HT1080 (cell line): Measurements from ENCODE around the gene LBR. TPM values are rescaled to one million over a fixed set of nuclear protein-coding genes. Genes with fewer than 3 reads are reported as not detected.

ENCODE experiments used
- DNase-seq: peaks from one replicate; pipeline ENCODE4 v3.0.0-alpha.2; 2015; ENCODE audit warnings: low read depth
- total RNA-seq: library from RNA; depleted of rRNA; stranded (reverse); fragments of >200 nt; shearing (Covaris generic); gene quantifications from 2 replicates; pipeline ENCODE4 v1.2.3, GENCODE V29; 2014

Gene LBR
- total RNA-seq, 1 experiment from 2014 or later: 45.9 TPM

GRCh38 chr1:225446595-225446960 is 18.7 kb upstream of the LBR start:
- DNase-seq: no peak

GRCh38 chr1:225445639-225446594 is 18.1 kb upstream of the LBR start:
- DNase-seq: no peak

DNA sequence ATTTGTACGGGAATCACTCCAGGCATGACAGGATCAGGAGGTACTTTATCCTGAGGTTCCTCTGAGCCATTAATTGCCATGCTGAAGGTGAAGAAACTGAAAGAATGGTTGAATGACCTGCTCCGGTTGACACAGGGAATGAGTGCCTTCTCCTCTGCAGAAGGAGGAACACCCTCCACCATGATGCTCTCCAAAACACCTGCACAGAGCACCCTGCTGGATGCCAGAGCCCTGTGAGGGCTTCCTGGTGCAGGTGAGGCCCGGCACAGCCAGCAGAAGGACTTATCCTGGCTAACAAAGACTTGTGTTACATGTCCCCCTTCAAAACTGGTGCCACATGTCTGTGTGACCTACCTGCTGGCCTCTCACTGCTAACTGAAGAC is 14.3 kb upstream of the LBR start:
- no peak for DNase-seq

- no peak for DNase-seq
These were observed 13.7 kb upstream of the LBR start for GRCh38 chr1:225441314-225442122.

- no peak for DNase-seq
These were observed 12.8 kb upstream of the LBR start for GRCh38 chr1:225440380-225441221.

DNA sequence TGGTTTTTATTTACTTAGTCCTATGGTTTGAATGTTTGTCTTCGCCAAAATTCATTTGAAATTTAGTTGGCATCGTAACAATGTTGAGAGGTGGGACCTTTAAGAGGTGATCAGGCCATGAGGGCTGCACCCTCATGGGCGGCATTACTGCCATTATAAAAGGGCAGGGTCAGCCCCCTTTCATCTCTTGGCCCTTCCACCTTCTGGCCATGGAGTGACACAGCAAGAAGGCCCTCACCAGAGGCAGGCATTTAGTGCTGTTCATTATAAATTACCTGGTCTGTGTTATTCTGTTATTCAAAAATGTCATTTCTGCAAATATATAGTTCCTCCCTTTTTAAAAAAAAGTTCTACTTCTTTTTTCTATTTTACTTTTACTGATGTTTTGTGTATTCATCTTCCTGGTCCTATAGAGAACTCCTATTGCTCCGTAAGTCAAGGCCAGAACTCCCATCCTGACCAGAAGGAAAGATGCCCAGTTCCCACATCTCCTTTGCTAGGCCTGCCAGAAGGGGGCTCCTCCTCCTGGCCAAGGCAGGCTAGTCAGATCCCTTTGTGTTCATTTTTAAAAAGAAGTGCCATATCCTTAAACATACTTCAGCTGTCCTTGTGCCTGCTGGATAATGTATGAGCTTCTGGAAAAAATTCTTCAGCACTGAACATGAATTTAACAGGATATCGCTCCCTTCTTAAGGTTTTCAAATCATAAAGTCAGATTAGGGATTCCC is 10.0 kb upstream of the LBR start:
- DNase-seq: peak; percentile 25

DNA sequence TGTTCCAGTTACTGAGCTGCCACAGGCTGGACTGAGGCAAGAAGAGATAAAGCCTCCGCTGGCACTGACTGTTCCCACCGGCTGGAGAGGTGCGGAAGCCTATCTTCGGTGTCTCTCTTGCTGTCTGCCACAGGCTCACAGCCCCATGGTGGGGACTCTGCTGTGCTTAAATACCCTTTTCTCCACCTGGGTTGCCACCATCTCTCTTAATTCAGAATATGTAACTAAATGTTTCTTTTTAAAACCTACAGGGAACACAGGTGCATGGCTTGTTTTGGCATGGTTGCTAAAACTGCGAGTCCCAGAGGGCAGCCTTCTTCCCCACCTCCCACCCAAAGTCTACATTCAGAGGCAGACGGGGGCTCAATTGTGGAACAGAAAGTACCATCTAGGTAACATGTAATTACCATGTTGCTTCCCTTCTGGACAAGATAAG is 8.1 kb upstream of the LBR start:
- no peak for DNase-seq

GRCh38 chr1:225435487-225435886 is 7.6 kb upstream of the LBR start:
- no peak for DNase-seq

DNA sequence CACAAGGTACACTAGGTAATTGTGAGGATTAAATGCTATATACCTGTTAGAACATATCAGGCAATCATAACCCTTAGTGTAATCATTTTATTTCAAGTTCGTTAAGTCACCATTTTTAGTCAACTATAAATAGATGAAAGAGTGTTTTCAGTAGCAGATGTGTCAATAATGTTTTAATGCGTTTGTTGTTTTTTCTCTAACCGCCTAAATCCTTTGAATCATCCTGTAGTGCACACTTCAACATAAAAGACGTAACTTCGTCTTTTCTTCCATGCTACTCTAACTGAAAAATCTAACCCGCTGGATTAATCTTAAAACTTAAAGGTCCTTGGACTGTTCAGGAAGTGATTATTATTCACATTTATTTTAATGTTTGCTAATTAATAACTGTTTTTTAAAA is 7.2 kb upstream of the LBR start:
- DNase-seq: no peak

DNA sequence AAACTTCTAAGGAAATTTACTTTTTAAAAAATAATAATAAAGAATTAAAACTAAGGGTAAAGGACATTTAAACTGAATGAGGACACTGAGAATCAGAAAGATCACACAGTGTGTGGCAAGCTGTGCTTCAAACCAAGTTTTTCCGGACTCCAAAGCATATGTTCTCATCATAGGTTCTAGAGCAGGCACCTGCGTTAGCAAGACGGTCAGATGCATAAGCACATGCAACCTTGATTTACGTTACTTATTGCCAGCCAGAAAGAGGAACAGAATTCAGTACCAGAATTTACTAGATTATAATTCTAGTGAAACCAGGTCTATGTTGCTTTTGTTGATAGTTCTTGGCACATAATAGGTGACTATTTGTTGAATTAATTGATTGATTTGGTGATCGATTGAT is 6.2 kb upstream of the LBR start:
- DNase-seq: no peak

- DNase-seq: no peak
These were observed 3.4 kb upstream of the LBR start for GRCh38 chr1:225431081-225431863.

- no peak for DNase-seq
These were observed 2.5 kb upstream of the LBR start for GRCh38 chr1:225430301-225430700.

- no peak for DNase-seq
These were observed 1.1 kb upstream of the LBR start for GRCh38 chr1:225428881-225429455.

GRCh38 chr1:225428068-225428880 is 436 bp upstream of the LBR start:
- DNase-seq: peak; percentile 77

- peak; percentile 30 for DNase-seq
These were observed 1.2 kb downstream of the LBR start for GRCh38 chr1:225426395-225427234.

GRCh38 chr1:225425201-225425786 is 2.5 kb downstream of the LBR start:
- DNase-seq: peak; percentile 75

DNA sequence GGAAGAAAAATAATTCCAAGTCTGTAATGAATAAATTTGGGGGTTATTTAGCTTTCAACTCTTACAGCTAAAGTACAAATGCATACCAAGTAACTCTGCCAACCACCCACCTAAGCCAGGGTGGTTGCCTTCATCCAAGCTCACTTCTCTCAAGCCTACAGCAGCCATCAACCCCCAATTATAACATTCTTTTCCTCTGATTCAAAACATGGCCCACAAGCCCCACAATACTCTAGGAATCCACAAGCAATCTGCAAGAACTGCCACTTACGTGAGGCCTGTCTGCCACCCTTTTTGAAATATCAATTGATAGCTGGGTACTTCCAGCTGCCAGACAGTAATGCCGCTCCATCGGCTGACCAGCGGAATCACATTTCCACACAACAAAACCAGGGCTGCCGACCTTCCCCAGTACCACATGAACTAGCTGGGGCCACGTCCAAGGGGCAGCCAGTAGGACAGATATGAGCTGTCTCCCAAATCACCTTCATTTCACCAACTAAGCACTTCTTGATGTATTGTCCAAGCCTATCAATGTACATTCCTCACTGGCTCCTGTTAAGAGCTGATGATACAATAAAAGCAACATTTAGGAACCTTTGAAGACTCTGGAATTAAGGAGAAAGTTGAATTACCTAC is 3.2 kb downstream of the LBR start:
- peak; percentile 81 for DNase-seq
